CD4-positive, alpha-beta T cell treated with Interleukin-2 at 100 ng/mL for 4 hours (primary cell): Measurements from ENCODE around the gene TOM1.

Source experiments
- DNase-seq: peaks from one replicate; pipeline ENCODE4 v3.0.0-alpha.2; 2020; ENCODE audit warnings: low spot score

The TOM1 gene

GRCh38 chr22:35307372-35307771, 7.7 kb downstream of the TOM1 start:
- no peak for DNase-seq

GRCh38 chr22:35307892-35308291, 8.2 kb downstream of the TOM1 start:
- no peak for DNase-seq

GRCh38 chr22:35308480-35309021, 8.9 kb downstream of the TOM1 start:
- DNase-seq: no peak

- no peak for DNase-seq
Observed at GRCh38 chr22:35310556-35311550, 11.2 kb downstream of the TOM1 start.

GRCh38 chr22:35311551-35311999, 11.9 kb downstream of the TOM1 start:
- no peak for DNase-seq

- no peak for DNase-seq
Observed at GRCh38 chr22:35312198-35313059, 12.7 kb downstream of the TOM1 start.

- no peak for DNase-seq
Observed at GRCh38 chr22:35313311-35314121, 13.8 kb downstream of the TOM1 start.

- DNase-seq: no peak
Observed at GRCh38 chr22:35314161-35314942, 14.7 kb downstream of the TOM1 start.

GRCh38 chr22:35315141-35315854, 15.6 kb downstream of the TOM1 start:
- no peak for DNase-seq

GRCh38 chr22:35315855-35316745, 16.4 kb downstream of the TOM1 start:
- no peak for DNase-seq

GRCh38 chr22:35316751-35317150, 17.1 kb downstream of the TOM1 start:
- no peak for DNase-seq

- no peak for DNase-seq
Observed at GRCh38 chr22:35317680-35318290, 18.1 kb downstream of the TOM1 start.

- DNase-seq: no peak
Observed at GRCh38 chr22:35318346-35319215, 18.9 kb downstream of the TOM1 start.

- no peak for DNase-seq
Observed at GRCh38 chr22:35319244-35319985, 19.7 kb downstream of the TOM1 start.

- no peak for DNase-seq
Observed at GRCh38 chr22:35322126-35322525, 22.4 kb downstream of the TOM1 start.

- no peak for DNase-seq
Observed at GRCh38 chr22:35322893-35323292, 23.2 kb downstream of the TOM1 start.

- no peak for DNase-seq
Observed at GRCh38 chr22:35323305-35323704, 23.6 kb downstream of the TOM1 start.
